Measurements from ENCODE around the gene CNTNAP2. TPM values are rescaled to one million over a fixed set of nuclear protein-coding genes. Genes with fewer than 3 reads are reported as not detected.

Gene CNTNAP2
- total RNA-seq, 6 experiments from 2014 or later = 1.8 to 8.1 (median 3.9) TPM

DNA sequence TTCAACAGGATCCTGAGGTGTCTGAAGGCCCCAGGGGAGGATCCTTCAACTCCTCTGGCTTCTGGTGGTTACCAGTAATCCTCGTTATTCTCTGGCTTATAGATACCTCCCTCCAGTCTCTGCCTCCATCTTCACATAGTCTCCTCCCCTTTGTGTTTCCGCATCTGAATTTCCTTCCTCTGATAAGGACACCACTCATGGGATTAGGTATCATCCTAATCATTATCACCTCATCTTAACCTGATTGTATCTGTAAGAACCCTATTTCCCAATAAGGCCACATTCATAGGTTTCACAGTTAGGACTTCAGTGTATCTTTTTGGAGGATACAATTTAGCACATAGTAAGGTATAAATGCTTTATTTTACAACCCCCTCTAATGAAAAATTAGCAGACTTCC, 1189.2 kb downstream of the CNTNAP2 start:
- intact Hi-C loops (cut with DNase I) = no loop called here
- Histone ChIP-seq H3K4me1 (no peaks in the 10 kb centered on the region), H3K36me3 (no peaks in the 10 kb centered on the region), H3K27ac (no peak overlapping the region), H3K9me3 (no peaks in the 10 kb centered on the region), H3K27me3 (no peaks in the 10 kb centered on the region), H3K4me3 (no peak overlapping the region)
- TF ChIP-seq, protein P1, sequence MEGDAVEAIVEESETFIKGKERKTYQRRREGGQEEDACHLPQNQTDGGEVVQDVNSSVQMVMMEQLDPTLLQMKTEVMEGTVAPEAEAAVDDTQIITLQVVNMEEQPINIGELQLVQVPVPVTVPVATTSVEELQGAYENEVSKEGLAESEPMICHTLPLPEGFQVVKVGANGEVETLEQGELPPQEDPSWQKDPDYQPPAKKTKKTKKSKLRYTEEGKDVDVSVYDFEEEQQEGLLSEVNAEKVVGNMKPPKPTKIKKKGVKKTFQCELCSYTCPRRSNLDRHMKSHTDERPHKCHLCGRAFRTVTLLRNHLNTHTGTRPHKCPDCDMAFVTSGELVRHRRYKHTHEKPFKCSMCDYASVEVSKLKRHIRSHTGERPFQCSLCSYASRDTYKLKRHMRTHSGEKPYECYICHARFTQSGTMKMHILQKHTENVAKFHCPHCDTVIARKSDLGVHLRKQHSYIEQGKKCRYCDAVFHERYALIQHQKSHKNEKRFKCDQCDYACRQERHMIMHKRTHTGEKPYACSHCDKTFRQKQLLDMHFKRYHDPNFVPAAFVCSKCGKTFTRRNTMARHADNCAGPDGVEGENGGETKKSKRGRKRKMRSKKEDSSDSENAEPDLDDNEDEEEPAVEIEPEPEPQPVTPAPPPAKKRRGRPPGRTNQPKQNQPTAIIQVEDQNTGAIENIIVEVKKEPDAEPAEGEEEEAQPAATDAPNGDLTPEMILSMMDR (IDR thresholded peaks at IDR 0.05) = no peak
- TF ChIP-seq POLR2A (IDR thresholded peaks at IDR 0.05) = no peak
- no peak for ATAC-seq
- WGBS (ENCODE audit: insufficient coverage, low coverage, low lambda C conversion rate, missing lambda C conversion rate) = 49% methylated on average over 2 of the region's 2 CpGs
- DNase-seq = no peak

DNA sequence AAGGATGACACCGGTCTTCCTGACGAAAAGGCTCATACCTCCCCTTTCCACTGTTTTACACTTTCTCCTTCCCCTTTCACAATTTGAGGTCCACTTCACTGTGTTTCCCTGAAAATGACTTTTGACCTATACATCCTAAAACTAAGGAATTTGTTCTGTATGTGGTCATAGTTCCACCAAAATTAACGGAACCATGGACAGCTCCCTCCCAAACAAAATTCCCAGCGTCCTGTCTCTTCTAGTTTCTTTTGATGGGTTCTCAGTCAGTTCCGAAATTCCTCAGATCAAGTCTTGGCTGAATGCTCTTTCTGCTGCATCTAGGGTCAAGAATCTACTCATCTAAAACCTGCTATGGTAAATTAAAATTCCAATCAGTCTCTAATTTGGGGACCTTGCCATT, 1191.9 kb downstream of the CNTNAP2 start:
- H3K36me3 ChIP-seq = no peaks in the 10 kb centered on the region
- no peak for ATAC-seq
- TF ChIP-seq, protein P1 (IDR thresholded peaks at IDR 0.05) = no peak
- no peak for TF ChIP-seq POLR2A (IDR thresholded peaks at IDR 0.05)
- 23% methylated on average over 5 of the region's 5 CpGs for WGBS (ENCODE audit: insufficient coverage, low coverage, low lambda C conversion rate, missing lambda C conversion rate)
- no peak for DNase-seq
- H3K4me3 ChIP-seq = no peak overlapping the region
- no peak overlapping the region for H3K27ac ChIP-seq
- intact Hi-C loops (cut with DNase I) = no loop called here
- no peaks in the 10 kb centered on the region for H3K4me1 ChIP-seq
- H3K9me3 ChIP-seq = no peaks in the 10 kb centered on the region
- H3K27me3 ChIP-seq = no peaks in the 10 kb centered on the region

DNA sequence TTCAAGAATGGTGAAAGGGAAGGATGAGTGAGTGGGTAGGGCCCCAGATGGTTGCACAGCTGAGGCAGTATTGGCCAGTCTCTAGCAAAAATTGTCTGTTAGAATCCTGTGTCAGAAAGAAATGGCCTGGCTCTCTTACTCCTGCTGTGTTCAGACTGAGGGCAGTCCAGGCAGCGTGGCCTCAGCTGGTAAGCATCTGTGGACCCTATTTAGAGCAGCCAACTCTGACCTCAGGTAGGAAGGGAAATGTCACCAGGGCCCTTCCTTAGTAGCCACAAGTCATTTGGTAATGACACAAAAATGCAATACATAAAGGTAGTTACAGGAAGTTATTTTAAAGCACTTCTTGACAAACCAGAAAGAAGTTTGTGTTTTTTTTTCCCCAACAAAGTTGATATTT, 1194.7 kb downstream of the CNTNAP2 start:
- DNase-seq (no peak), ATAC-seq (no peak)
- Histone ChIP-seq H3K27me3 (no peaks in the 10 kb centered on the region), H3K9me3 (no peaks in the 10 kb centered on the region), H3K4me3 (no peak overlapping the region), H3K36me3 (no peaks in the 10 kb centered on the region), H3K27ac (no peak overlapping the region), H3K4me1 (no peaks in the 10 kb centered on the region)
- TF ChIP-seq, protein P1 (IDR thresholded peaks at IDR 0.05) = no peak
- TF ChIP-seq POLR2A (IDR thresholded peaks at IDR 0.05) = no peak
- 56% methylated on average over 1 of the region's 1 CpG for WGBS (ENCODE audit: insufficient coverage, low coverage, low lambda C conversion rate, missing lambda C conversion rate)
- intact Hi-C loops (cut with DNase I) = no loop called here

DNA sequence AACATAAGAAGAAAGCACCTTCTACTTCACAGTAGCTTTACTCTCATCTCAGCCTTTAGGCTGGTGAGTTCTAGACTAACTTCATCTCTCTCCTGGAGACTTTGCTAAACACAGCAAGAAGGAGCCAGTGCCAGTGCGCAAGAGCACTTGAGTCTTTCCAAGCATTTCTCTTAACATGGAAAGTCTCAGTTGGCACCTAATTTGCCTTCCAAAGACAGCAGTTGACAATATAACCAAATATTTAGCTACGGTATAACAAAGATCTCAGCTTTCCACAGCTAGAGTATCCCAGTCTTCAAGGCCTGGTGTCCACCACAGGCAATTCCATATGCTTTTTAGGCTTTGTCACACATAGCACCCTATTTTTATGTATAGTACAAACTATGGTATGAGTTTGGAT, 1204.9 kb downstream of the CNTNAP2 start:
- no peak overlapping the region for H3K27ac ChIP-seq
- ATAC-seq (no peak), DNase-seq (no peak)
- TF ChIP-seq, protein P1 (IDR thresholded peaks at IDR 0.05) = no peak
- no peak for TF ChIP-seq POLR2A (IDR thresholded peaks at IDR 0.05)
- H3K27me3 ChIP-seq = no peaks in the 10 kb centered on the region
- H3K4me3 ChIP-seq = no peak overlapping the region
- H3K36me3 ChIP-seq = no peaks in the 10 kb centered on the region
- WGBS (ENCODE audit: insufficient coverage, low coverage, low lambda C conversion rate, missing lambda C conversion rate) = 60% methylated on average over 2 of the region's 2 CpGs
- H3K4me1 ChIP-seq = no peaks in the 10 kb centered on the region
- intact Hi-C loops (cut with DNase I) = no loop called here
- no peaks in the 10 kb centered on the region for H3K9me3 ChIP-seq

DNA sequence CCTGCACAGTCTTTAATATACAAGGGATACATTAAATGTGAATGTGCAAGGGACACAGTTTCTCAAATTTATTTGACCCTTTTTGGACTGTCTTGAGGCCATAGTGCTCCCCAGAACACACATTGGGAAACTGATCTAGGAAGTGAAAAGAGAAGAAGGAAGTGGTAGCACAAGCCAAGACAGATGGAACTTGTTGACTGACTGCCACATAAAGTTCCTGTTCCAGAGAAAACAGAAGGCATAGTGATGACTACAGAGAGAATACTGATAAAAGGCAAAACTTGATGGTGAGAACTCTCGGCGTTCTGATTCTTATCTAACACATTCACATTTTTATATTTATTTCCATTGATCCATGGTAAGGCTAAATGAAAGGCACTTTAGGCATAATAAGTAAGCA, 1216.4 kb downstream of the CNTNAP2 start:
- DNase-seq = no peak
- intact Hi-C loops (cut with DNase I) = no loop called here

More for the DNA sequence above, 1216.4 kb downstream of the CNTNAP2 start:
- Histone ChIP-seq H3K4me3 (no peak overlapping the region), H3K9me3 (no peaks in the 10 kb centered on the region), H3K36me3 (no peaks in the 10 kb centered on the region), H3K27me3 (no peaks in the 10 kb centered on the region), H3K27ac (no peak overlapping the region), H3K4me1 (no peaks in the 10 kb centered on the region)
- 29% methylated on average over 2 of the region's 2 CpGs for WGBS (ENCODE audit: insufficient coverage, low coverage, low lambda C conversion rate, missing lambda C conversion rate)
- TF ChIP-seq POLR2A (IDR thresholded peaks at IDR 0.05) = no peak
- TF ChIP-seq, protein P1 (IDR thresholded peaks at IDR 0.05) = no peak
- peak in 1 of 4 donors; percentile 48 for ATAC-seq
